ENCODE data around the gene SERPINB5. TPM values are rescaled to one million over a fixed set of nuclear protein-coding genes. Genes with fewer than 3 reads are reported as not detected.

Gene SERPINB5
- total and polyA plus RNA-seq, 8 donors, result 0.44 TPM; not detected in 7

DNA sequence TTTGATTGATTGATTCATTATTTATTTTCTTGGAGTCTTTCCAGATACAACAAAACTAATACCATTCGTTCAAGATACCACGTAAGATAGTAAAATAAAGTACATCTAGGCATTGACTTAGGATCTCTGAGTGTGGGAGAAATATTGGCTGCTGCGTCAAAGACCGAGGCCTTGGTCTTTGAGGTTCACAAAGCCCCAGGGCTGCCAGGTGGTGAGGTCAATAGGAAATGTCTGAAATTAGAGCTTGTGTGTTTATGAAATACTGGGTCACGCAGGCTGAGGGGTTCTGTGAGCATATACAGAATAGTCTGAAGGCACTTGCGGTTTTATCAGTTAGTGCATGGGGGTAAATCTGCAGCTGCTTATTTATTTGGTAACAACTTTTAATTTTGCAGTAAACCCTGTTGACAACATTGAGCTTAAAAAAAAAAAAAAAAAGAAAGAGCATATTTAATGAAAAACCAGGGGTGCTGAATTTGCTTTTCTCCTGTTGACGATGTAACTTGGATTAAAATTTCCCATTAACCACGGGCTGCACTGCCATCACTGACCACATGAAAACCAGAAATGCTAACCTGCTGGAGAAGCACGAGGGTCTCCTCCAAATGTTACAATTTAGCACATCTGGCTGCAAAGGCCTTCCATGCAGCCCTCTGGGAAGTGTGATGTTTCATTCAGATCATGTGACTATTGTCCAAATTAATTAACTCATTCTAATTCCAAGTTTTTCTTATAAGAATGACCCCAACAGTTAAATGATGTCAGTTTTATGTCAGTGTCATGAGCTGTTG, 38.3 kb downstream of the SERPINB5 start:
- DNase-seq (no peak), FAIRE-seq (no peak), ATAC-seq (peak in 2 of 4 donors; percentile 41 to 74)
- no peaks in the 10 kb centered on the region for H3K27me3 ChIP-seq
- 42% methylated on average over 9 of the region's 9 CpGs for WGBS, 2 donors
- no peak overlapping the region for H3K27ac ChIP-seq
- TF ChIP-seq, protein P1, sequence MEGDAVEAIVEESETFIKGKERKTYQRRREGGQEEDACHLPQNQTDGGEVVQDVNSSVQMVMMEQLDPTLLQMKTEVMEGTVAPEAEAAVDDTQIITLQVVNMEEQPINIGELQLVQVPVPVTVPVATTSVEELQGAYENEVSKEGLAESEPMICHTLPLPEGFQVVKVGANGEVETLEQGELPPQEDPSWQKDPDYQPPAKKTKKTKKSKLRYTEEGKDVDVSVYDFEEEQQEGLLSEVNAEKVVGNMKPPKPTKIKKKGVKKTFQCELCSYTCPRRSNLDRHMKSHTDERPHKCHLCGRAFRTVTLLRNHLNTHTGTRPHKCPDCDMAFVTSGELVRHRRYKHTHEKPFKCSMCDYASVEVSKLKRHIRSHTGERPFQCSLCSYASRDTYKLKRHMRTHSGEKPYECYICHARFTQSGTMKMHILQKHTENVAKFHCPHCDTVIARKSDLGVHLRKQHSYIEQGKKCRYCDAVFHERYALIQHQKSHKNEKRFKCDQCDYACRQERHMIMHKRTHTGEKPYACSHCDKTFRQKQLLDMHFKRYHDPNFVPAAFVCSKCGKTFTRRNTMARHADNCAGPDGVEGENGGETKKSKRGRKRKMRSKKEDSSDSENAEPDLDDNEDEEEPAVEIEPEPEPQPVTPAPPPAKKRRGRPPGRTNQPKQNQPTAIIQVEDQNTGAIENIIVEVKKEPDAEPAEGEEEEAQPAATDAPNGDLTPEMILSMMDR (IDR thresholded peaks at IDR 0.05), result peak in 1 of 4 donors; percentile 13
- H3K9me3 ChIP-seq, result no peaks in the 10 kb centered on the region
- intact Hi-C loops (cut with DNase I), result loop anchor here in 2 of 3 donors (5.0 to 10.0 kb wide), 3 partner anchors 62 to 340 kb away; no protein-coding TSS in a partner anchor
- no peaks in the 10 kb centered on the region for H3K4me1 ChIP-seq
- H3K4me3 ChIP-seq, result no peak overlapping the region
- H3K36me3 ChIP-seq, result no peaks in the 10 kb centered on the region

DNA sequence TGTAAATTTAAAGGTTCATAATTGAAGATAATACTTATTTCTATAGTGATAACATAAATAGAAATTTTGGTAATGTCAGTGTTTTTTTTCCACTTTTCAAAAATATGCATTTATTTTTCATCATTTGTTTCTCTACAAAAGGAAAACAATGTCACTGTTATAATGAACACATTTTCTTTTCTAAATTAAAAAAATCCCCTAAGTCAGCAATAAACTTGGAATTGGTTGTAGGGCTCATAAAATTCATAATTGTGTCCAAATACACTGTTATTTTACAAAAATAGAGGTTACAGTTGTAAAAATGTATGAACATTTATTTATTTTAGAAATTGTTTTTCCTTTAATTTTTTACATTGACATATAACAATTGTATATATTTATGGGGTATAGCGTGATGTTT, 39.0 kb downstream of the SERPINB5 start:
- Histone ChIP-seq H3K9me3 (no peaks in the 10 kb centered on the region), H3K27ac (no peak overlapping the region), H3K4me3 (no peak overlapping the region), H3K4me1 (no peaks in the 10 kb centered on the region), H3K27me3 (no peaks in the 10 kb centered on the region), H3K36me3 (no peaks in the 10 kb centered on the region)
- DNase-seq (no peak), FAIRE-seq (peak; percentile 20), ATAC-seq (no peak)
- 0% methylated on average over 1 of the region's 1 CpG for WGBS, 2 donors
- intact Hi-C loops (cut with DNase I), result loop anchor here in 2 of 3 donors (10.0 kb wide), 2 partner anchors 329 to 339 kb away; no protein-coding TSS in a partner anchor
- TF ChIP-seq, protein P1 (IDR thresholded peaks at IDR 0.05), result no peak

DNA sequence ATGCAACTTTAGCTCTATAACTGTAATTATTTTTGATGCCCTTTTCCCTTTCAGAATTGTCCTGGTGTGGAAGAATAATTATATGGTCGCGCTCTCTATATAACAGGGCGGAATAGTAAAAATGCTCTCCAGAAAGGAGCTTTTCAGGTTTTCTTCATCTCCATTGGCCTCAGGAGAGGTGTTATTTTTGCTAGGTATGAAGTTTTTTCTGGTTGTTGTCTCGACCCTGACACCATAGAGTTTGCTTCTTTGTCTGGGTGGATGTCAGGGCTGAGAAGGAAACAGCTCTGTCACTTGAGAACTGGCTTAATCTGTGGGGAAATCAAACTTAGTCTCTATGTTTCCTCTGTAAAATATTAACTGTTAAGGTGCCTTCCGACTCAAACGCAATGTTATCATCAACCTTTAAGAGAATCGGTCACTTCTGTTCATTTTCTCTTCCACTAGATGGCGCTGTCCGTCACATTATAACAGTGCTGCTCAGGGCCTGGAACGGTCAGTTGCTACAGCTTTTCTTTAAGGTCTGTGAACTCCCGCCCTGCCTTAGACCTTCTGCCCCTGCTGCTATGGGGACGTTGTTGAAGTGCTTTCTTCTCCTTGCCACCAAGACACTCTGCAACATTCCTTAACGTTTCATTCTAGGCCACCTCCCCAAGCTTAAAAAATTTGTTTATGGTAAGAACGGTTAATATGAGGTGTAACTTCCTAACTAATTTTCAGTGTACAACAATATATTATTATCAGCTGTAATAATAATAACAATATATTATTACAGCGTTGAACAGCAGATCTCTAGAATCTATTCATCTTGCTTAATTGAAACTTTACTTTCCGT, 41.6 kb downstream of the SERPINB5 start:
- TF ChIP-seq, protein P1 (IDR thresholded peaks at IDR 0.05), result peak; percentile 56 to 78 (median 68)
- no peak for FAIRE-seq
- H3K27me3 ChIP-seq, result no peaks in the 10 kb centered on the region
- no peak overlapping the region for H3K4me3 ChIP-seq
- peak; percentile 92 to 96 (median 93) for ATAC-seq
- H3K27ac ChIP-seq, result no peak overlapping the region
- no peaks in the 10 kb centered on the region for H3K9me3 ChIP-seq
- intact Hi-C loops (cut with DNase I), result loop anchor here in 2 of 3 donors (10.0 kb wide), 2 partner anchors 326 to 336 kb away; no protein-coding TSS in a partner anchor
- WGBS, 2 donors, result 24 to 29% methylated on average over 15 to 16 of the region's 16 CpGs
- peak in 4 of 6 donors; percentile 28 to 56 (median 48) for DNase-seq
- H3K36me3 ChIP-seq, result no peaks in the 10 kb centered on the region
- no peaks in the 10 kb centered on the region for H3K4me1 ChIP-seq

DNA sequence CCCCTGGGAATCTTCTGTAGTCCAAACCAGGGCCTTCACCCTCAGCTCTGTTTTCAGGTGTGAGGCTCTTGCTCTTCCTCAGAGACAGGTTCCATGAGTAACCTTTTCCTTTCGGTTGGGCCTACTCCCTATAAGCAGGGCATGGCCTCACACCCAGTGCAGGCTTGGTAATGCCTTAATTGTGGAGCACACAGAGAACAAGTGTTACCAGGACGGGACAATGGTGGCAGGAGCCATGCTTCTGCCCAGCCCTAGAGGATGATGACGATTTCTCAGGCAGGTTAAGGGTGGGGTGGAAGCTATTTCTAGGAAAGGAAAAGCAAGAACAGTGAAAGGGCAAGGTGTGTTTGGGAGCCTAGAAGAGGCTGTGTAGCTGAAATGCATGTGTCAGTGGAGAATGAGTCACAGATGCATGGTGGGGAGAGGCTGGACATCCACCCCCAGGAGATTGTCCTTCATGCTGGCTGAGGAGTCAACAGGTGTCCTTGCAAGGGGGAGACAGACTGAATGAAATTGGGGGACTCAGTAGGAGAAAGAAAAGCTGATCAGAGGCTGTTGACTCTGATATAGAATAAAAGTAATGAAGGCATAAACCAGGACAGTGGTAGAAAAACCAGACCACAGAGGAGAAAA, 43.4 kb downstream of the SERPINB5 start:
- no peaks in the 10 kb centered on the region for H3K9me3 ChIP-seq
- intact Hi-C loops (cut with DNase I), result loop anchor here in 1 of 3 donors (5.0 kb wide), 1 partner anchor 52 kb away; no protein-coding TSS in a partner anchor
- H3K4me3 ChIP-seq, result no peak overlapping the region
- no peaks in the 10 kb centered on the region for H3K27me3 ChIP-seq
- no peaks in the 10 kb centered on the region for H3K36me3 ChIP-seq
- ATAC-seq (no peak), DNase-seq (no peak), FAIRE-seq (no peak)
- 80 to 89% methylated on average over 3 of the region's 3 CpGs for WGBS, 2 donors
- TF ChIP-seq, protein P1 (IDR thresholded peaks at IDR 0.05), result no peak
- H3K4me1 ChIP-seq, result no peaks in the 10 kb centered on the region
- no peak overlapping the region for H3K27ac ChIP-seq

Measured in pancreas (tissue), 10 donors.